AG04449 (cell line): Measurements from ENCODE around the gene HAUS3.

ENCODE experiments used
- CTCF ChIA-PET: fragments of 350-600 bp; formaldehyde crosslinking; extraction: SDS; loops from one replicate; lab custom pipeline; 2021; ENCODE audit warnings: antibody characterized with exemption; lab: Yijun Ruan, JAX
- POLR2A ChIA-PET: fragments of 400-600, 350-600 bp; formaldehyde crosslinking; extraction: SDS; loops from one replicate; lab custom pipeline; 2020; ENCODE audit warnings: antibody characterized with exemption, inconsistent platforms; lab: Yijun Ruan, JAX
- DNase-seq: peaks from one replicate; pipeline ENCODE4 v3.0.0-alpha.2; 2010; ENCODE audit warnings: low read depth, low spot score
- H3K4me3 ChIP-seq: 2 replicates; pipeline ENCODE4 v1.5.1; 2011; ENCODE audit warnings: low read depth, mild to moderate bottlenecking, control low read depth, low read length
- TF ChIP-seq, protein P1 (sequence below): IDR thresholded peaks from one replicate; pipeline ENCODE4 v1.5.1; 2011; ENCODE audit warnings: mild to moderate bottlenecking, moderate library complexity, low read length, control low read depth, inconsistent platforms; ENCODE audit not compliant: insufficient read depth; ENCODE audit errors: missing control alignments

Gene HAUS3

DNA sequence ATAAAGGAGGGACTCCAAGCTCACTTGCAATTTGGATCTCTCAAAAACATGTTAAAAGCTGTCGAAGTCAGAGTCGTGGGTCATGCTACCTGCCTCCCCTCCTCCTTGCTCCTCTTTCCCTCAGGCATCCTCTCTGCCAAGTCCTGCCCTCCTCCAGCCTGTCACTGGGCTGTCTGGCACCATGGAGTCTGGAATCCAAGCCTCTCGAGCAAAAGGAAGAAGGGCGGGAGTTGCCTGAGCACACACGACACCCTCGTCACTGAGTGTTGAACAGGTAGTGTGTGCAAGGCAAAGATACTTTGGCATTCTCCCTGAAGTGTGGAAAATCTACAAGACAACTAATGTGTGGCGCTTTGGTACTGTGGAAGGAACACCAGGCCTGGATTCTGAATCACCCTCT is 62.2 kb downstream of the HAUS3 start:
- ChIA-PET CTCF (no interaction called here), POLR2A (no interaction called here)
- DNase-seq, result no peak
- H3K4me3 ChIP-seq, result no peak overlapping the region
- TF ChIP-seq, protein P1, sequence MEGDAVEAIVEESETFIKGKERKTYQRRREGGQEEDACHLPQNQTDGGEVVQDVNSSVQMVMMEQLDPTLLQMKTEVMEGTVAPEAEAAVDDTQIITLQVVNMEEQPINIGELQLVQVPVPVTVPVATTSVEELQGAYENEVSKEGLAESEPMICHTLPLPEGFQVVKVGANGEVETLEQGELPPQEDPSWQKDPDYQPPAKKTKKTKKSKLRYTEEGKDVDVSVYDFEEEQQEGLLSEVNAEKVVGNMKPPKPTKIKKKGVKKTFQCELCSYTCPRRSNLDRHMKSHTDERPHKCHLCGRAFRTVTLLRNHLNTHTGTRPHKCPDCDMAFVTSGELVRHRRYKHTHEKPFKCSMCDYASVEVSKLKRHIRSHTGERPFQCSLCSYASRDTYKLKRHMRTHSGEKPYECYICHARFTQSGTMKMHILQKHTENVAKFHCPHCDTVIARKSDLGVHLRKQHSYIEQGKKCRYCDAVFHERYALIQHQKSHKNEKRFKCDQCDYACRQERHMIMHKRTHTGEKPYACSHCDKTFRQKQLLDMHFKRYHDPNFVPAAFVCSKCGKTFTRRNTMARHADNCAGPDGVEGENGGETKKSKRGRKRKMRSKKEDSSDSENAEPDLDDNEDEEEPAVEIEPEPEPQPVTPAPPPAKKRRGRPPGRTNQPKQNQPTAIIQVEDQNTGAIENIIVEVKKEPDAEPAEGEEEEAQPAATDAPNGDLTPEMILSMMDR, result no peak

DNA sequence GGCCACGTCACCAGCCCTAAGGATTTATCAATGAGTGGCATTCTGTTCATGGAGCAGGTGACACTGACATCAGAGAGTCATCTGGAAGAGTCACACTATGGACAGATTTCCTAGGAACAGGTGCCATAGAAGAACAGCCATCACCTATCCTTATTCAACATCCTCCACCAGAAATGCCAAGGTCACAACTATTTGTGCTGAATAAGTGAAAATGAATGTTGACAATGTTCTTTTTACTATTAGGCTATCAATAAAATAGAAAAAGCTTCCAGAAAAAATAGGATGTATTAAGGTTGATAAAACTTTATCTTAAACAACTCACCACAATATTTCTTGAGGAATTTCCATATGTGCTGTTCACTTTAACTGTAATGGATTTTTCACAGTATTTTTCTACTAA is 62.9 kb downstream of the HAUS3 start:
- ChIA-PET POLR2A (no interaction called here), CTCF (no interaction called here)
- no peak overlapping the region for H3K4me3 ChIP-seq
- TF ChIP-seq, protein P1, result no peak
- no peak for DNase-seq
